Measurements from ENCODE around the gene KRT4. TPM values are rescaled to one million over a fixed set of nuclear protein-coding genes. Genes with fewer than 3 reads are reported as not detected.
"Not testable (repeated sequence)": the region's sequence is repeated elsewhere in the genome, so short reads cannot be mapped to it uniquely, and the experiment has no call there.

The KRT4 gene
- total RNA-seq, 2 experiments from 2014 or later, result not detected

DNA sequence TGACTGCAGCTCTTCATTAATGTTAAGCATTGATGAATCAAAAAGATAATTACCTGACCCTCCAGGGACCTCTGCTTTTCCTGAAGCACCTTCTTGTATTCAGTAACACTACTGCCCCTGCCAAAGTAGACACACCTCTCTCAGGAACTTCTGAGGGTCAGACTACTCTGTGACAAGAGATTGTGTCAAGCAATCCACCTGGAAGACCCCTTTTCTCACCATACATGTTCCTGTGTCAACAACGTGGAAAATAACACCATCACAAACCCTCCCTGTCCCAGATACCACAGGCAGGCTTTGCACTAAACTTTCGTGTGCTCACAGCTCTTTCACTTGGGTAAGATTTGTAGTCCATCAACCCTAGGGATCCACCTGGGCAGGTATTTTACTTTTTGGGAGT is 49.9 kb downstream of the KRT4 start:
- CTCF ChIA-PET, result no interaction called here
- POLR2A ChIA-PET, result no interaction called here

DNA sequence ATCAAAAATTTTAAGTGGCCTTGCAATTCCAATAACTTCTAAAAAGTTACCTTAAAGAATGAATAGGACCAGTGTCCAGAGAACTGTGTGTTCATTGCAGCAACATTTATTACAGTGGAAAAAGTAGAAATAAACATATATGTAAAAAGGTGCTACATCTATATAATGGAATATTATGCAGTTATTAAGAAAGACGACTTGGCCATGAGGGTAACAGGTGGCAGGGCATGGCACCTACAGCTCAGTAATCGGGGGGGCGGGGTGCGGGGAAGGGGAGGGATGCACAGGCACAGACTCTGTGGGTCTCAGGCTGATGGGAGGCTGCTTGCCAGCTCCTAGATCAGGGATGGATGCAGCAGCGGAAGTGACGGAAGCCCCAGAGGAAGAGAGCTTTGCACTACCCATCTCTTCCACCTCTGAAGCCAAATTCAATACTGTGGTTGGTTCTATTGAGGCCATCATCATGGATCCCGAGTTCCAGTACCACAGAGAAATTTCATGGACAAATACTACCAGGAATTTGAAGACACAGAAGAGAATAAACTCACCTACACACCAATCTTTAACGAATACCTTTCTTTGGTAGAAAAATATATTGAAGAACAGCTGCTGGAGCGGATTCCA is 50.8 kb downstream of the KRT4 start:
- CTCF ChIA-PET, result no interaction called here
- POLR2A ChIA-PET, result no interaction called here

- POLR2A ChIA-PET, result no interaction called here
- CTCF ChIA-PET, result no interaction called here
Measured at GRCh38 chr12:52761802-52762201, 52.1 kb downstream of the KRT4 start.

DNA sequence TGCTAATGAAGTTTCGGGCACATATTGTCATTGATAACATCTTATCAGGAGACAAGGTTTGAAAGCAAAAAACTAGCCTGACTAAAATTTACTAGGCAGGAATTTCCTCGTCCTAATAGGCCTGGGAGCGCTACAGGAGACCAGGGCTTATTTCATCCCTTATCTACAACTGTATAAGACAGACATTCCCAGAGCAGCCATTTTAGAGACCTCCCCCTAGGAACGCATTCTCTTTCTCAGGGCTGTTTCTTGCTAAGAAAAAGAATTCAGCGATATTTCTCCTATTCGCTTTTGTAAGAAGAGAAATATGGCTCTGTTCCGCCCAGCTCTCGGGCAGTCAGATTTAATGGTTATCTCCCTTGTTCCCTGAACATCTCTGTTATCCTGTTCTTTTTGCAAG is 52.7 kb downstream of the KRT4 start:
- POLR2A ChIA-PET, result not testable (repeated sequence)

GRCh38 chr12:52760623-52761022 is 53.3 kb downstream of the KRT4 start:
- ChIA-PET CTCF (no interaction called here), POLR2A (no interaction called here)

More for the DNA sequence above, 52.7 kb downstream of the KRT4 start:
- CTCF ChIA-PET, result not testable (repeated sequence)

DNA sequence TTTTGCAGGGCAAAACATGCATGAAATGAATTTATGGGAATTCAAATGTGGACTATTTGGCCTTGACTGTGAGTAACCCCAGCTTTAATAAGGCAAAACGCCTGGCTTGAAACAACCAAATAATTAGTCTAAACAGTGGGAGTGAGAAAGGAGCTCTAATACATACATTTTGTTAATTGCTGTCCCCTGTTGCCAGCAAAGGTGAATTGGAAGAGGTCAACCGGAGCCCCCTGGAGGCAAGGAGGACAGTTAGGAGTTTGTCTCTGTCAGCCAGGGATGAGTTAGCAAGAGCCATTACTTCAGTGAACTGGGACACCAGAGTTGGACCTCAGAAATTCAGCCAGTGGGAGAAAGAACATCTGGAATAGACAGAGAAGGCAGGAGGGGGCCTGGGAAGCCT is 54.2 kb downstream of the KRT4 start:
- POLR2A ChIA-PET, result no interaction called here
- CTCF ChIA-PET, result no interaction called here

GRCh38 chr12:52759218-52759617 is 54.7 kb downstream of the KRT4 start:
- ChIA-PET CTCF (no interaction called here), POLR2A (no interaction called here)

DNA sequence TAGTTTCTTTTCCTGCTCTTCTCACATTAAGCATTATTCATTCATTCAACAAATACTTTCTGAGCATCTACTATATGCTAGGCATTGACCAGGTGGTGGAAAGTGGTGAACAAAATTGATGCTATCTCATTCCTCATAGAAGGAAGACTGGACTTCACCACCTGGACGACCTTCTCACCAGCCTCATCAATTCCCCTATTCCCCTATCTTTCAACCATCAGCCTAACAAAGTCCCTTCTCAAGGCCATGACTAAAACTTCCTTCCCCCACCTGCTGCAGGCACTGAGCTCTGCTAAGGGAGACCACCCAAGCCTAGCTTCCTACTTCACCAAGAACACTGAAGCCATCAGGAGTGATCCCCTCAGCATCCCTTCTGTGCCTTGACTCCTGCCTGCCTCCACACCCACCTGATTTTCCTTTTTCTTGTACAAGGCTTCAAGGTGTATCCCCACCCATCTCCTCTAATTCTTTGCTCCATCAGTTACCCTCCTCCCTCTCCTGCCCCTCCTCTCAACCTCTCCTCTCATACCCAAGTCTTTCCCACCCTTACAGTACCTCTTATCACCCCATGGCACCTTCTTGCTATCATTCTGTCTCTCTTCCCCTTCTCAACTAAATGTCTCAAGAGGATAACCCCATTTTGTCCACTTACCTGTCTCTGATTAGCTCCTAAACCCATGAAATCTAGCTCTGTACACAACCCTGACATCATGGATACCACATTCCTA is 56.3 kb downstream of the KRT4 start:
- ChIA-PET CTCF (no interaction called here), POLR2A (no interaction called here)

Other genes with a start within 250 kb of the KRT4 start
- not detected for gene KRT74, start 240.3 kb downstream of the KRT4 start, total RNA-seq
- gene KRT72, start 212.7 kb downstream of the KRT4 start, total RNA-seq, result not detected
- not detected for gene KRT73, start 195.6 kb downstream of the KRT4 start, total RNA-seq
- gene KRT2, start 161.9 kb downstream of the KRT4 start, total RNA-seq, result not detected
- not detected for gene KRT1, start 133.7 kb downstream of the KRT4 start, total RNA-seq
- gene KRT77, start 110.6 kb downstream of the KRT4 start, total RNA-seq, result not detected
- gene KRT76, start 36.8 kb downstream of the KRT4 start, total RNA-seq, result not detected
- not detected for gene KRT3, start 18.0 kb downstream of the KRT4 start, total RNA-seq
- gene KRT79, start 20.2 kb upstream of the KRT4 start, total RNA-seq, result under 1 TPM; 0.23 to 0.44 TPM
- gene KRT78, start 34.9 kb upstream of the KRT4 start, total RNA-seq, result not detected
- not detected for gene KRT8, start 91.0 kb upstream of the KRT4 start, total RNA-seq
- gene KRT18, start 135.0 kb upstream of the KRT4 start, total RNA-seq, result 1 to 10 TPM; 4.5 to 4.9 TPM
- 100 to 1,000 TPM; 673 to 696 TPM for gene EIF4B, start 192.3 kb upstream of the KRT4 start, total RNA-seq
- 1 to 10 TPM; 2.1 to 2.3 TPM for gene TNS2, start 235.9 kb upstream of the KRT4 start, total RNA-seq